Measurements from ENCODE around the gene TRAPPC3L. TPM values are rescaled to one million over a fixed set of nuclear protein-coding genes. Genes with fewer than 3 reads are reported as not detected.

Gene TRAPPC3L
- total RNA-seq, 1 donor = under 0.01 TPM

DNA sequence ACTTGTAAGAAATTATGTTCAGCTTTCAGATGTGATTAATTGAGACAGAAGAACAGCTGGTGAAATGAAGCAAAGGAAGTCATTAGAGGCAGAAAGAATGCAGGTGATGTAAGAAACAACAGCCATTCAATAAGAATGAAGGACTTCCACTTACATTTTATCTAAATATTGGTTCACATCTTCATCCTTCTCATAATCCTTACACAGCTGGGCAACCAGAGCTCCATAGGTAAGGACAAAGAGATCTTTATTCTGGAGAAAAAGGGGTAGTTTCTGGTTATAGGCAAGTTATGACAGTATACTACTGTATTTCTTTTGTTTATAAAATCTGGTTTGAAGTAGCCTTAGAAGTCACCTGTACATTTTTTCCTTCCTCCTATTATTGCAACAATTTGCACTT, 2.3 kb downstream of the TRAPPC3L start:
- Histone ChIP-seq H3K27ac (ENCODE audit: low read depth, low read length) (no peak overlapping the region), H3K4me2 (ENCODE audit: insufficient read depth, low read length) (no peak overlapping the region), H3K4me1 (ENCODE audit: insufficient read depth, low read length) (no peaks in the 10 kb centered on the region), H3K36me3 (ENCODE audit: insufficient read depth, low read length) (no peaks in the 10 kb centered on the region), H3K27me3 (ENCODE audit: insufficient read depth, low read length) (no peaks in the 10 kb centered on the region), H2AFZ (ENCODE audit: low read length) (no peak overlapping the region), H4K20me1 (ENCODE audit: insufficient read depth, low read length) (no peaks in the 10 kb centered on the region), H3K9me3 (ENCODE audit: low read depth, low read length) (no peaks in the 10 kb centered on the region), H3K4me3 (ENCODE audit: insufficient read depth, low read length) (no peak overlapping the region), H3K79me2 (ENCODE audit: insufficient read depth, low read length) (no peaks in the 10 kb centered on the region)
- TF ChIP-seq, protein P1, sequence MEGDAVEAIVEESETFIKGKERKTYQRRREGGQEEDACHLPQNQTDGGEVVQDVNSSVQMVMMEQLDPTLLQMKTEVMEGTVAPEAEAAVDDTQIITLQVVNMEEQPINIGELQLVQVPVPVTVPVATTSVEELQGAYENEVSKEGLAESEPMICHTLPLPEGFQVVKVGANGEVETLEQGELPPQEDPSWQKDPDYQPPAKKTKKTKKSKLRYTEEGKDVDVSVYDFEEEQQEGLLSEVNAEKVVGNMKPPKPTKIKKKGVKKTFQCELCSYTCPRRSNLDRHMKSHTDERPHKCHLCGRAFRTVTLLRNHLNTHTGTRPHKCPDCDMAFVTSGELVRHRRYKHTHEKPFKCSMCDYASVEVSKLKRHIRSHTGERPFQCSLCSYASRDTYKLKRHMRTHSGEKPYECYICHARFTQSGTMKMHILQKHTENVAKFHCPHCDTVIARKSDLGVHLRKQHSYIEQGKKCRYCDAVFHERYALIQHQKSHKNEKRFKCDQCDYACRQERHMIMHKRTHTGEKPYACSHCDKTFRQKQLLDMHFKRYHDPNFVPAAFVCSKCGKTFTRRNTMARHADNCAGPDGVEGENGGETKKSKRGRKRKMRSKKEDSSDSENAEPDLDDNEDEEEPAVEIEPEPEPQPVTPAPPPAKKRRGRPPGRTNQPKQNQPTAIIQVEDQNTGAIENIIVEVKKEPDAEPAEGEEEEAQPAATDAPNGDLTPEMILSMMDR (IDR thresholded peaks at IDR 0.05; ENCODE audit: extremely low read depth, low read depth, low read length) = no peak
- DNase-seq (ENCODE audit: insufficient read length, low spot score, missing footprints) = no peak

- H3K36me3 ChIP-seq (ENCODE audit: insufficient read depth, low read length) = no peaks in the 10 kb centered on the region
- no peaks in the 10 kb centered on the region for H3K9me3 ChIP-seq (ENCODE audit: low read depth, low read length)
- no peak for DNase-seq (ENCODE audit: insufficient read length, low spot score, missing footprints)
- H3K79me2 ChIP-seq (ENCODE audit: insufficient read depth, low read length) = no peaks in the 10 kb centered on the region
- TF ChIP-seq, protein P1 (IDR thresholded peaks at IDR 0.05; ENCODE audit: extremely low read depth, low read depth, low read length) = no peak
- H4K20me1 ChIP-seq (ENCODE audit: insufficient read depth, low read length) = no peaks in the 10 kb centered on the region
- no peak overlapping the region for H3K27ac ChIP-seq (ENCODE audit: low read depth, low read length)
- no peaks in the 10 kb centered on the region for H3K4me1 ChIP-seq (ENCODE audit: insufficient read depth, low read length)
- H3K4me3 ChIP-seq (ENCODE audit: insufficient read depth, low read length) = no peak overlapping the region
- H2AFZ ChIP-seq (ENCODE audit: low read length) = no peak overlapping the region
- no peak overlapping the region for H3K4me2 ChIP-seq (ENCODE audit: insufficient read depth, low read length)
- no peaks in the 10 kb centered on the region for H3K27me3 ChIP-seq (ENCODE audit: insufficient read depth, low read length)
Measured at GRCh38 chr6:116542426-116542825, 3.1 kb downstream of the TRAPPC3L start.

DNA sequence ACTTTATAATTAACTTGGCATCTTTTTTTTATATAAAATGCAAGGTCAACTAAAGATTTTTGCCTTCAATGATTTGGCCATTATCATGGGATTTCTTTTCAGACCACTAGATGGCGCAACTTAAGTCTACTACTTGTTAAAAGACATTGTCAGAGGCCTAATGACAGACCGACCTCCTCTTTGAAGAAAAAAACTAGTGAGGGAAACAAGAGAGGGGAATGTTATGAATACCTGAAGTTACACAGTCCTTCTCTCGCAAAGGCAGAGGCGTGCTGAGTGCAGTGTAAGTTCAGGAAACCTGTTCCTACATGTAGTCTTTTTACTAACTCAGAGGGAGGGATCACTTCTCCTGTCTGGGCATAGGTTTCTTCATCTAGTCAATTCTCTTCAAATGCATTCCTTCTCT, 9.3 kb downstream of the TRAPPC3L start:
- Histone ChIP-seq H3K79me2 (ENCODE audit: insufficient read depth, low read length) (no peaks in the 10 kb centered on the region), H2AFZ (ENCODE audit: low read length) (peak overlapping the region; percentile 86), H3K27me3 (ENCODE audit: insufficient read depth, low read length) (no peaks in the 10 kb centered on the region), H3K4me2 (ENCODE audit: insufficient read depth, low read length) (no peak overlapping the region), H3K4me3 (ENCODE audit: insufficient read depth, low read length) (no peak overlapping the region), H3K4me1 (ENCODE audit: insufficient read depth, low read length) (peaks cover 14% of the 10 kb centered on the region), H3K9me3 (ENCODE audit: low read depth, low read length) (no peaks in the 10 kb centered on the region), H3K36me3 (ENCODE audit: insufficient read depth, low read length) (no peaks in the 10 kb centered on the region), H3K27ac (ENCODE audit: low read depth, low read length) (no peak overlapping the region), H4K20me1 (ENCODE audit: insufficient read depth, low read length) (no peaks in the 10 kb centered on the region)
- TF ChIP-seq, protein P1 (IDR thresholded peaks at IDR 0.05; ENCODE audit: extremely low read depth, low read depth, low read length) = peak; percentile 71
- no peak for DNase-seq (ENCODE audit: insufficient read length, low spot score, missing footprints)

DNA sequence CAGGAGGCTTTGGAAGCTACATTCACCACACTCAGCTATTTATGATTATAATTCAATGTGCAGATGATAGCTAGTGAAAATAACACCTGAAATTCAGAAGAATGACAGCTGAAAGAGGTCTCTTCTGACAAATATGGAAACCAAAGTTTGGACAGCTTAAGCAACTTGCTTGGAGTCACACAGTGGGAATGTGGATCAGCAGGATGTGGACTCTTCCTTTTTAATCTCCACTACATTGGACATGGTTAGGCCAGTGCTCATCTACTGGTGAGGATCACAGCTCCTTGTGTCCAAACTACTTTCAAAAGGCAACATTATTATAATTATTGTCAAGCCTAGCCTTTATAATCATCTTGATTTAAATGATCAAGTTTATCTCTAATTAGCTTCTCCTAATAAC, 10.4 kb downstream of the TRAPPC3L start:
- TF ChIP-seq, protein P1 (IDR thresholded peaks at IDR 0.05; ENCODE audit: extremely low read depth, low read depth, low read length) = no peak
- peak overlapping the region; percentile 49 for H2AFZ ChIP-seq (ENCODE audit: low read length)
- no peak for DNase-seq (ENCODE audit: insufficient read length, low spot score, missing footprints)

More for the DNA sequence above, 10.4 kb downstream of the TRAPPC3L start:
- Histone ChIP-seq H3K27ac (ENCODE audit: low read depth, low read length) (no peak overlapping the region), H3K9me3 (ENCODE audit: low read depth, low read length) (no peaks in the 10 kb centered on the region), H4K20me1 (ENCODE audit: insufficient read depth, low read length) (no peaks in the 10 kb centered on the region), H3K4me1 (ENCODE audit: insufficient read depth, low read length) (peaks cover 14% of the 10 kb centered on the region), H3K4me2 (ENCODE audit: insufficient read depth, low read length) (no peak overlapping the region), H3K79me2 (ENCODE audit: insufficient read depth, low read length) (no peaks in the 10 kb centered on the region), H3K4me3 (ENCODE audit: insufficient read depth, low read length) (no peak overlapping the region), H3K27me3 (ENCODE audit: insufficient read depth, low read length) (no peaks in the 10 kb centered on the region), H3K36me3 (ENCODE audit: insufficient read depth, low read length) (no peaks in the 10 kb centered on the region)
